ENCODE measurements around the gene MCC.

Gene MCC

GRCh38 chr5:113059232-113060040 is 428.8 kb downstream of the MCC start:
- no peak for TF ChIP-seq ZNF274 (IDR thresholded peaks at IDR 0.05; ENCODE audit: low read depth, low read length)
- H3K4me3 ChIP-seq (ENCODE audit: low read length) = no peak overlapping the region

- H3K4me3 ChIP-seq (ENCODE audit: low read length) = no peak overlapping the region
- no peak for TF ChIP-seq ZNF274 (IDR thresholded peaks at IDR 0.05; ENCODE audit: low read depth, low read length)
Measured at GRCh38 chr5:113058706-113059226, 429.5 kb downstream of the MCC start.

- H3K4me3 ChIP-seq (ENCODE audit: low read length) = no peak overlapping the region
- no peak for TF ChIP-seq ZNF274 (IDR thresholded peaks at IDR 0.05; ENCODE audit: low read depth, low read length)
Measured at GRCh38 chr5:113058269-113058668, 430.0 kb downstream of the MCC start.

GRCh38 chr5:113057557-113057984 is 430.7 kb downstream of the MCC start:
- no peak for TF ChIP-seq ZNF274 (IDR thresholded peaks at IDR 0.05; ENCODE audit: low read depth, low read length)

GRCh38 chr5:113056988-113057387 is 431.3 kb downstream of the MCC start:
- H3K4me3 ChIP-seq (ENCODE audit: low read length) = no peak overlapping the region
- TF ChIP-seq ZNF274 (IDR thresholded peaks at IDR 0.05; ENCODE audit: low read depth, low read length) = no peak

More at GRCh38 chr5:113057557-113057984, 430.7 kb downstream of the MCC start:
- no peak overlapping the region for H3K4me3 ChIP-seq (ENCODE audit: low read length)

GRCh38 chr5:113054899-113055298 is 433.4 kb downstream of the MCC start:
- no peak overlapping the region for H3K4me3 ChIP-seq (ENCODE audit: low read length)
- no peak for TF ChIP-seq ZNF274 (IDR thresholded peaks at IDR 0.05; ENCODE audit: low read depth, low read length)

GRCh38 chr5:113053511-113053995 is 434.7 kb downstream of the MCC start:
- H3K4me3 ChIP-seq (ENCODE audit: low read length) = no peak overlapping the region

GRCh38 chr5:113052041-113052795 is 436.0 kb downstream of the MCC start:
- no peak for TF ChIP-seq ZNF274 (IDR thresholded peaks at IDR 0.05; ENCODE audit: low read depth, low read length)
- H3K4me3 ChIP-seq (ENCODE audit: low read length) = no peak overlapping the region

More at GRCh38 chr5:113053511-113053995, 434.7 kb downstream of the MCC start:
- no peak for TF ChIP-seq ZNF274 (IDR thresholded peaks at IDR 0.05; ENCODE audit: low read depth, low read length)

GRCh38 chr5:113050721-113051382 is 437.4 kb downstream of the MCC start:
- no peak for TF ChIP-seq ZNF274 (IDR thresholded peaks at IDR 0.05; ENCODE audit: low read depth, low read length)
- H3K4me3 ChIP-seq (ENCODE audit: low read length) = no peak overlapping the region

- TF ChIP-seq ZNF274 (IDR thresholded peaks at IDR 0.05; ENCODE audit: low read depth, low read length) = no peak
Measured at GRCh38 chr5:113048931-113049330, 439.3 kb downstream of the MCC start.

GRCh38 chr5:113047733-113048652 is 440.3 kb downstream of the MCC start:
- peak overlapping the region; percentile 32; the same call in 1 of the 2 replicates for H3K4me3 ChIP-seq (ENCODE audit: low read length)

More at GRCh38 chr5:113048931-113049330, 439.3 kb downstream of the MCC start:
- H3K4me3 ChIP-seq (ENCODE audit: low read length) = no peak overlapping the region

GRCh38 chr5:113047234-113047633 is 441.0 kb downstream of the MCC start:
- TF ChIP-seq ZNF274 (IDR thresholded peaks at IDR 0.05; ENCODE audit: low read depth, low read length) = no peak
- H3K4me3 ChIP-seq (ENCODE audit: low read length) = no peak overlapping the region

More at GRCh38 chr5:113047733-113048652, 440.3 kb downstream of the MCC start:
- TF ChIP-seq ZNF274 (IDR thresholded peaks at IDR 0.05; ENCODE audit: low read depth, low read length) = no peak

All from GM08714 (cell line).